Astrocyte of the spinal cord (primary cell): Measurements from ENCODE around the gene ASB10.

Experiments
- DNase-seq: peaks from one replicate; pipeline ENCODE4 v3.0.0; 2011; ENCODE audit warnings: low read depth, low spot score
- H3K4me3 ChIP-seq: 2 replicates; pipeline ENCODE4 v1.5.1; 2011; ENCODE audit warnings: low read depth, mild to moderate bottlenecking, low read length, moderate library complexity
- CTCF ChIP-seq: IDR thresholded peaks from 2 replicates; pipeline ENCODE4 v1.5.1; 2012; ENCODE audit warnings: low read depth, mild to moderate bottlenecking, low read length, inconsistent platforms
- in situ Hi-C: cut with HindIII; loops from 2 replicates; pipeline ENCODE4 v1.10.0; 2017; ENCODE audit warnings: low sequenced_read_pairs

The ASB10 gene

GRCh38 chr7:151179946-151180345, 7.1 kb downstream of the ASB10 start:
- in situ Hi-C loops: no loop called here
- no peak for TF ChIP-seq CTCF
- H3K4me3 ChIP-seq: no peak overlapping the region
- no peak for DNase-seq

GRCh38 chr7:151179287-151179860, 7.7 kb downstream of the ASB10 start:
- H3K4me3 ChIP-seq: no peak overlapping the region
- no peak for TF ChIP-seq CTCF
- no peak for DNase-seq
- in situ Hi-C loops: no loop called here

- in situ Hi-C loops: no loop called here
- no peak for TF ChIP-seq CTCF
- DNase-seq: no peak
- H3K4me3 ChIP-seq: no peak overlapping the region
Measured at GRCh38 chr7:151178831-151179230, 8.2 kb downstream of the ASB10 start.

GRCh38 chr7:151178236-151178635, 8.8 kb downstream of the ASB10 start:
- DNase-seq: no peak
- in situ Hi-C loops: no loop called here
- H3K4me3 ChIP-seq: no peak overlapping the region
- TF ChIP-seq CTCF: no peak

GRCh38 chr7:151177310-151177709, 9.7 kb downstream of the ASB10 start:
- H3K4me3 ChIP-seq: no peak overlapping the region
- no peak for TF ChIP-seq CTCF
- no peak for DNase-seq
- in situ Hi-C loops: no loop called here

- in situ Hi-C loops: no loop called here
- H3K4me3 ChIP-seq: no peak overlapping the region
- DNase-seq: no peak
- no peak for TF ChIP-seq CTCF
Measured at GRCh38 chr7:151176401-151176800, 10.6 kb downstream of the ASB10 start.
